Fibroblast of peridontal ligament (primary cell): Measurements from ENCODE around the gene ZNF407.
A peak's percentile ranks its signal among the peaks of the same experiment; 100 is the strongest.

Experiments used
- DNase-seq: peaks from one replicate; pipeline ENCODE4 v3.0.0-alpha.2; 2010; ENCODE audit errors: extremely low read depth

The ZNF407 gene

GRCh38 chr18:75005626-75006025 is 408.0 kb downstream of the ZNF407 start:
- DNase-seq, result no peak

DNA sequence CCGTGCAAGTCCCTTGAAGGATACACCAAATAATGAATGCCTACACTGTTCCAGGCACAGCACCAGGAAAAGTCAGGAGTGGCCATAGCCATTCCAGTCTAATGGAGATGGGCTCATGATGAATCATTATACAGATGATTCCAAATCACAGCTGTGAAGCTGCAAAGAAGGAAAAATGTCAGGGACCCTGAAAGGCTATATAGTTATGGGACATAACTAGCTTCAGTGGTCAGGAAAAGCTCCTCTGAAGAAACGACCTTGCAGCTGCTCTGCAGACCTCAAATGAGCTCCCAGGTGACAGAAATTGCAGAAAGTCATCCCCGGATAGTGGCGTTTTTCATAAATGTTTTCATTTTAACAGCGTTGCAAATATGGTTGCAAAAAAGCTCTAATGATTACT is 410.5 kb downstream of the ZNF407 start:
- no peak for DNase-seq

- DNase-seq, result no peak
Measured at GRCh38 chr18:75009296-75009695, 411.6 kb downstream of the ZNF407 start.

GRCh38 chr18:75009878-75010277 is 412.2 kb downstream of the ZNF407 start:
- DNase-seq, result no peak

DNA sequence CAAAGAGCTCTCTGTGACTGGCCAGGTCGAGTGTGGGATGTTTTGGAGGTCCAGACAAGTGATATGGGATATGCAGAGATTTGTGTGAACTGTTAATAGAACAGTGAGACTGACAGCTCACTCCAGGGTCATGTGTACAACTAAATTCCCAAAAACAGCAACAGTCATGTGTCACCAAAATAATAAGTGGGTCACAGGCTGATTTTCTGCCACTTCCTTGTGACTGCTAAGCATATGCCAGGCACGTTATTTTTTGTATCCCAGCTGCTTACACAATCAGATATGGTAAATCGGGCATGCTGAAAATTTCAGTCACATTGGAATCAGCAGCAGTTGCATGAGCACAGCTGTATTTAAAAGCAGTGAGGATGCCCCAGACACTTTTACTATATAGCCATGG is 412.6 kb downstream of the ZNF407 start:
- DNase-seq, result no peak

GRCh38 chr18:75010689-75011088 is 413.0 kb downstream of the ZNF407 start:
- peak; percentile 3 for DNase-seq

GRCh38 chr18:75016025-75016717 is 418.5 kb downstream of the ZNF407 start:
- DNase-seq, result peak; percentile 11

- DNase-seq, result no peak
Measured at GRCh38 chr18:75023473-75023872, 425.8 kb downstream of the ZNF407 start.

DNA sequence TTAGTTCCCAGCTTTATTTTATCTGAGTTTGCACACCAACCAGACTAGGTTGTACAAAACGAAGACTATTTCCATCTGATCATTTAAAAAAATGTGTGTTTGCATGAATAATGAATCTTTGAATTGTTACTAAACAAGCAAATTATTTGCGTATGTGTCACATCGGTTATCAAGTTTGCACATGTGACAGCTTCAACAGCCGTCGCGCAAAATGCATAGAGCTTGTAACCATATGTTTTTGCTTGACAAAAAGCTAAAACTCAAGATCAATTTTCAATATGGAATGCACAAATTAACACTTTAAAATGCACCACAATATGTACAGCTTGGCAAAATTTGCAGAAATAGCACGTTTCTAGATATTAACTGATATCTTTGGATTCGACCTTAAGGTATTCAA is 427.2 kb downstream of the ZNF407 start:
- DNase-seq, result no peak

DNA sequence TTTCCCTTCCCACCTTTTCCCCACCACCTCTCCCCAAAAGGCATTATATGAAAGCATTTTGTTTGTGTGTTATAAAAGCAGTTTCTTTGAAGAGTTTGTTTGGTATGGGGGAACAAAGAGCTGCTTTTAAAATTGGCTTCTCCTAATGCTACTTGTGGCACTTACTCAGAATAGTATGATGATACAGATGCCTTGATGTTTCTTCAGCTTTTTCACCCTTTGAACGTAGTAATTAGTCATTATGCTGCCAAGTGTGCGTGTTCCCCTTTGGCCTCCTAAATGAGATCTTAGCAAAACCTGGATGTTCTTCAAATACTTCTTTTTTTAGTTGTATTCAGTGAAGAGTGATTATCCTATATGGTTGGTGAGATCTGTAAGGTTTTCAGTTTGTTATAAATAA is 427.9 kb downstream of the ZNF407 start:
- no peak for DNase-seq

GRCh38 chr18:75029481-75029880 is 431.8 kb downstream of the ZNF407 start:
- no peak for DNase-seq

DNA sequence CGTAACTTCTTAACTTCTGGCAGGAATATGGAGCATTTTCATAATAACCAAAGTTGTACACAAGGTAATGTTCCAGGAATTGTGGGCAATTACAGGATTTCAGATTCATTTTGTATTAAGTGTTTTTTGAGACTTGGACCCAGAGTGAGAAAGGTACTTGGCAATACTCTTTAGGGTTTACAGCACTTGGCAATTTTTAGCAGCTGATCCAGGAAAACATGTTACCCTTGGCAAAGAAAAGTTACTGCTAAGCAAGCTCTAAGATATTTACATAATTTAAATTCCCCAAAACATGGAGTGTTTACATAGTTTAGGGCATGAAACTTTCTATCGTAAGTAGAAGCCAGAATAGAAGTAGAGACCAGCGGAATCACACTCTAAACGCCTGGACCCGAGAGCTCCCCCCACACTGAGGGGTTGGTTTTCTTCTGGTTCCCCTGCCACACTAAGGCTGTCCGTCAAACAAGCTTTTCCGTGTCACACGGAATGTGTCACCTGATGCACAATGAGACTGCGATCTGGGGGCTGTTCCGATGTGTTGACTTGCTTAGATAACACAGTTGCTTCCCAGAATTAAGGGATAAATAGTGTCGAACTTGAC is 434.1 kb downstream of the ZNF407 start:
- peak; percentile 32 for DNase-seq

GRCh38 chr18:75033516-75033915 is 435.8 kb downstream of the ZNF407 start:
- no peak for DNase-seq

- DNase-seq, result no peak
Measured at GRCh38 chr18:75034937-75035336, 437.3 kb downstream of the ZNF407 start.

GRCh38 chr18:75035928-75036327 is 438.3 kb downstream of the ZNF407 start:
- DNase-seq, result no peak

GRCh38 chr18:75036917-75037688 is 439.4 kb downstream of the ZNF407 start:
- DNase-seq, result peak; percentile 42

GRCh38 chr18:75037689-75037955 is 440.0 kb downstream of the ZNF407 start:
- DNase-seq, result no peak

DNA sequence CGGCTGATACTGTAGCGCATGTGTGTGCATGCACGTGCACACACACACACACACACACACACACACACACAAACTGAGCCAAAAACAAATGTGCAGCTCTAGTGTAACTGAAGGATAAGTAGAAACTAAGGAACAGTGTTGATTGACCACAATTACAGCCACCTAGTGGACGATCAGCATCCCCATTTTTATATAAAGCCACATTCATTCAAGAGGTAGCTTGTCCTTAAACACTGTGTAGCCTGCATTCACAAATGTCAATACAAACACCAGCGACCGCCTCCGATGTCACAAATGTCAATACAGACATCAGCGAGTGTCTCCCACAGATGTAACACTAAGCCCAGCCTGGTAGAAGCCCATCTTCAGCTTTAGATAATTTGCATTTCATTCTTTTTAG is 443.9 kb downstream of the ZNF407 start:
- peak; percentile 46 for DNase-seq

GRCh38 chr18:75043478-75043877 is 445.8 kb downstream of the ZNF407 start:
- no peak for DNase-seq

DNA sequence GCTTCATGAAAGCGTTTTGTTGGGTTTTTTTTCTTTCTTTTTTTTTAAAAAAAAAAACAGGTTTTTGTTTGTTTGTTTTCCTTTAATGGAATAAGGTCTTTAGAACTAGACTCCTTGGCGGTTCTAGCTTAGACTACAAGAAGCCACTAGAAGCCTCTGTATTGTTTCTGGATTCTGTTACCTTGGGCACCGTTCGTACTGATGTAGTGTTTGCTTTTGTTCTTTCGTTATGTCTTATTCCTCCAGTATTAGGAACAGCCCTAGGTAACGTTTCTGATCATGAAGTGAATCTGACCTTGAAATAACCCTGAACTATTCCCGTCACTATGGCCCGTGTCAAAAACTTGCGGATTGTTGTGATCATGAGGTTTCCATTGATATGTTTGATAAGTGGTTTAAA is 446.6 kb downstream of the ZNF407 start:
- DNase-seq, result no peak

DNA sequence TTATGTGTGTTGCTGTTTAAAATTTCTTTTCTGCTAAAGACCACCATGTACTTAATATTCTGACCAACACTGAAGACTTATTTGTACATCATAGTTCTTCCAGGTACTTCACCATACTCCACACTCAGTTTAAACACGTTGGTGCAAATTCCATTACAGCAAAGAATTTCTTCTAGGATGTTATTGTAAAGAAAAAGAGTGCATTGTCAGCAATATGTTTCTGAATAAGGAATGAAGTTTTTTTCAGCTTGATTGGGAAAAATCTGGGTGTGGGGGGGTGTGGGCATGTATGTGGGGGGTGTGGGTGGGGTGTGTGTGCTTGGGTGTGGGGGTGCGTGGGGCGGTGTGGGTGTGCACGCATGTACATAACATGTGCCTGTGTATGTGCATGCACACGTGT is 447.1 kb downstream of the ZNF407 start:
- DNase-seq, result no peak

DNA sequence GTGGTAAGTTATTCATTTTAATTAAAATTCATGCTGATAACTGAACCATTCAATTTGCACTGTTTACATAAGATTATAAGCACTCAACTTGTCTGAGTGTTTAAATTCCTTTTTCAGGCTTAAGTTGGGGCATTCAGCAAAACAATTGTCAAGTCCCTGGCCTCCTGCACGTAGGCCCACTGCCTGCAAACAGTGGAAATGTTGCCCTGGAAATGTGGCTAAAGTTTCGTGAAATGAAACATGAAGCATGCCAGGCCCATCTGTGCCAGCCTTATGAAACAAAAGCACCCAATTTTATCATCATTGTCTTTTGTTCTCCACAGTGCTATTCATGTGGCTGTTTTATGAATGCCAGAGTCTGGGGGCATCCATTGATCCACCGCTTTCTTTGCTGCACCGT is 447.6 kb downstream of the ZNF407 start:
- DNase-seq, result no peak

DNA sequence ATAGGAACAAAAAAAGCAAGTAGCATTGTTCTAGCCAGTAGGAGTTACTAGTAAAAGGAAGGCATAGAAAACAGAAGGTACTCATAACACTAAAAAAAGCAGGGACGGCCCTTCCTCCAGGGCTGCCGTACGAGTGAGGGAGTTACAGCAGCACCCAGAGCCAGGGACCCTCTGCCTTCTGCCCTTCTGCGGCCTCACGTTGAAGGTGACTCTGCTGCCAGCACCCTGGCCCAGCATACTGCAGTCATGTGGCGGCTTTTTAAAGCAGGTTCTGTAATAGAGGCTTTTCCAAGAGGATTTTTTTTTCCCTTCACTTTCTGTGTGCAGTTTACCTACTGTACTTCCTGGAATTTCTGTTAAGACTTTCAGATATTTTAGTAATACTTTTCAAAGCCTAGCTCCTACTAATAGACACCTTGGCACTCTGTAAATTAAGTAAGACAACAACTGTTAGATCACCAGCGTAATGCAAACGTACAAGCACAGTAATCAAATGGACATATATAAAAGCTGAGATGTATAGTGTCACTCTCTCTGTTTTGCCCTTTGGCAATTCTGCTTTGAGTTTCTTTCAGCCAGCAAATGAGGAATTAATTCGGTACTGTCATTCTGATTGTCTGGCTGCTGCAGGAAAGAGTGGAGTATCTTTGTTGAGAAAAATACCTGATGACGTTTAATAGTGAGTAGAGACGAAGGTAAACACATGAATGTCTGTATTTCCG is 449.7 kb downstream of the ZNF407 start:
- no peak for DNase-seq
